Dedifferentiated amniotic fluid mesenchymal stem cell (primary cell): ENCODE data around the gene NUDCD3.

Source experiments
- DNase-seq: peaks from one replicate; pipeline ENCODE4 v3.0.0-alpha.2; 2016; ENCODE audit errors: extremely low spot score

NUDCD3 gene

DNA sequence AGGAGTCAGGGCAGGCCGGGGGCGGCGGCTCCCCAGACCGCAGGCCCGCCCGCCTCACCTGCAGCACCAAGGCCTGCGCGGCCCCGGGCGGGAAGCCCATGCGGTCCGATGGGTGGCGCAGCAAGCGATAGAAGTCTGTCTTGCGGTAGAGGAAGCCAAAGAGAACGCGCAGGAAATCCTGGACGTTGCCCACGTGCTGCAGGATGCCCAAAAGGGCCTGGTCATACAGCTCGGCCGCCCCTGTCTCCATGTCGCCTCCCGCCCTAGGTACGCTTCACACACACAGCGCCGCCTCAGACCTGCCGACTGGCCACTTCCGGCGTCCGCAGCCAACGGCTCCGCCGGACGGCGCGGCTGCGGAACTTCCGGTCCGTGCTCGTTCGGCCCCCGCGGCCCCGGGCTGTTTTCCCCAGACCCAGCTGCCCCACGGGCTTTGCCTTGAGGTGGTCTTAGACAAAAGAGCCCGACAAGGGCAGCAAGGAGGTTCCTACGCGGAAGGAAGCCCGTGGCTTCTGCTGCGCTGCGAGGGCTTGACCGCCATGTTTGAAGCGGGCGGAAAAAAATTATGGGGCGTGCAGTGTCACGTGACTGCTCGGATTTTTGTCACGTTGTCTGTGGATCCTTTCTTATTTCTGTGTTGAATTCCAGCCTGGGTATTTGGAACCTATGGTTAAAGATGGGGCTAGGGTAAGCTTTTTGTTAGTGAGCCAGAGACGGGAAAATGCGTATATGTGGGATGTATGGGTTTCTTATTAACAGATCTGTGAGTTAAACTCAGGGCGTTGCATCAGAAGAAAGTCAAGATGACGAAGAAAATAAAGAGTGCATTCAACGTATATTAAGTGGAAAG lies at the start of gene NUDCD3:
NUDCD3 (minus strand) TSS at position 308 of the 850 bp plus-strand sequence; CDS start at position 250, 58 bp downstream.
- DNase-seq, result peak; percentile 76

- no peak for DNase-seq
Measured at GRCh38 chr7:44539669-44540506, 49.4 kb upstream of the NUDCD3 start.

GRCh38 chr7:44538798-44539668 lies 48.6 kb upstream of the NUDCD3 start:
- DNase-seq, result no peak

DNA sequence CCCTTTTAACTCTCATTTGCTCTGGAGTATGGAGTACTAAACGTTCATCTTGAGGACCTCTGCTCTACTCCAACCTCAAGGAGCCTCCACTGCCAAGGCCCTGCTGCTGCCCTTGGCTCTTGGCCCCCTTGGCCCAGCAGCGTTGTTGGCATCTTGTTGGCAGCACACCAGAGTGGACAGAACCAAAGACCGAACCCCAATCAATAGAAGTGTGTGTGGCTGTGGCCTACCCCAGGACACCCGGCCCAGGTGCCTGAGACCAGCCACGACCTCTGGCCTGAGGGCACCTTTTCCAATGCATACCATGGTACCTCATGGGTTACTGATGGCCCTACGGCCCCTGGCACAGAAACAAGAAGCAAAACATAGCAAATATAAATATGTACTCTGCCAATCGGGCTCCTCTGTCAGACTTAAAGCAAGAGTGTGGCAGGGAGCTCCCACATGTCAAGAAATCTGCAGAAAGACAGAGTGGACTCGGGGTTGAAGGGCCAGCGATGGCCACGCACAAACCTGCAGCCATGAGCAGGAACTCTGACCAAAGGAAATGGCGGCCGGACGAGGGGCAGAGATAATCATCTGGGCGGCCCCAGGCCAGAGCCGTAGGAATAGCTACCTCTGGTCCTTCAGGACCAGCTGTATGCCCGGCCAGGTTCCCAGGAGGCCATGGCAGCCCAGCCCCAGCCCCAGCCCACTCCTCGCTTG lies 47.8 kb upstream of the NUDCD3 start:
- DNase-seq, result no peak

DNA sequence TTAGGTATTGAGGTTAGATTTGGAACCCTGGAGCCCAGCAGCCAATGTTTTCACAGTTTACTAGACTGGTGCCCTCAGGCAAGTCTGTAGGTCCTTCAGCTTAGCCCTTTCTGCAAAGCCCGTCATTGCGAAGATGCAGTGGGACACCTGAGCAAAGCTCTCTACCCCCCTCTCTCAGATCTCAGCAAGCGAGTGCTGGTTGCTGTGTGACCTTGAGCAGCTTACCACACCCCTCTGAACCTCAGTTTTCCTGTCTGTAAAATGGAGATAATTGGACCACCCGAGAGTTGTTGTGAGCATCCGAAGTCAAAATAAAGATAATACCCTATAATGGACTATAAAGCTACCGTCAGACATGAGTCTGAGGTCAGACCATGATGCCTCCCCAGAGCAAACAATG lies 47.0 kb upstream of the NUDCD3 start:
- DNase-seq, result no peak

GRCh38 chr7:44536090-44536489 lies 45.6 kb upstream of the NUDCD3 start:
- no peak for DNase-seq

- DNase-seq, result no peak
Measured at GRCh38 chr7:44535348-44536064, 45.0 kb upstream of the NUDCD3 start.

- DNase-seq, result no peak
Measured at GRCh38 chr7:44534501-44534900, 44.0 kb upstream of the NUDCD3 start.

GRCh38 chr7:44534087-44534486 lies 43.6 kb upstream of the NUDCD3 start:
- DNase-seq, result no peak

DNA sequence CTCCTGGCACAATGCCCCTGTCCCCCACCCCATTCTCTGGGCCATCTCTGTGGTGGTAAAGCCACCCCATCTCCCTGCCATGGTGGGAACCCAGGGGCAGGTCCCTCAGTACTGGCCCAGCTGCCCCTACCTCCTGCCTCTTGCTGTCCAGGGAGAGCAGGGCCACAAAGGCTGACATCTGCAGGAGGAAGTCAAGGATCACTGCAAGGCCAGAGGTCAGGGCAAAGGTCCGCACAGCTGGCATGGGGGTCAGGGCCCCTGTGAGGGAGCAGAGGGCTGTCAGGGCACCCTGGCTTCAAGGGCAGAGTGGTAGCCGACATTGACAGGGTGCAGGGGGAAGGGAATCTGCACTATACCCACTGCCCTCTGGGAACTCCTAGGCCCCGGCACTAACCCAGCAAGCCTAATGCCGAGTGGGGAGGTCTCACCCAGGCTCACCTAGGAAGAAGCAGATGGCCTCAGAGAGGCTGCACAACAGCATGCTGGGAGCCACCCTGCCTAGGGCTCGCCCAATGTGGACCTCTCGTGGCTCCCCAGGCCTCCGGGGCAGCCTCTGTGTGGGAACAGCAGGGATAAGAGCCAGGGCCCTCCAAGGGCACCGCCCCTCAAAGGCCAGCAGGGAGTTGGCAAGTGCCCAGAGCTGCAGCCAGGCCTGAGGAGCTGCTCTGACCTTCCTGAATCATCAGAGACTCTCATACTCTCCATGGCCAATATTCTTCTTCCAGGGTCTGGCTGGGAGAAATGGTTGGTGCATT lies 43.0 kb upstream of the NUDCD3 start:
- DNase-seq, result no peak

DNA sequence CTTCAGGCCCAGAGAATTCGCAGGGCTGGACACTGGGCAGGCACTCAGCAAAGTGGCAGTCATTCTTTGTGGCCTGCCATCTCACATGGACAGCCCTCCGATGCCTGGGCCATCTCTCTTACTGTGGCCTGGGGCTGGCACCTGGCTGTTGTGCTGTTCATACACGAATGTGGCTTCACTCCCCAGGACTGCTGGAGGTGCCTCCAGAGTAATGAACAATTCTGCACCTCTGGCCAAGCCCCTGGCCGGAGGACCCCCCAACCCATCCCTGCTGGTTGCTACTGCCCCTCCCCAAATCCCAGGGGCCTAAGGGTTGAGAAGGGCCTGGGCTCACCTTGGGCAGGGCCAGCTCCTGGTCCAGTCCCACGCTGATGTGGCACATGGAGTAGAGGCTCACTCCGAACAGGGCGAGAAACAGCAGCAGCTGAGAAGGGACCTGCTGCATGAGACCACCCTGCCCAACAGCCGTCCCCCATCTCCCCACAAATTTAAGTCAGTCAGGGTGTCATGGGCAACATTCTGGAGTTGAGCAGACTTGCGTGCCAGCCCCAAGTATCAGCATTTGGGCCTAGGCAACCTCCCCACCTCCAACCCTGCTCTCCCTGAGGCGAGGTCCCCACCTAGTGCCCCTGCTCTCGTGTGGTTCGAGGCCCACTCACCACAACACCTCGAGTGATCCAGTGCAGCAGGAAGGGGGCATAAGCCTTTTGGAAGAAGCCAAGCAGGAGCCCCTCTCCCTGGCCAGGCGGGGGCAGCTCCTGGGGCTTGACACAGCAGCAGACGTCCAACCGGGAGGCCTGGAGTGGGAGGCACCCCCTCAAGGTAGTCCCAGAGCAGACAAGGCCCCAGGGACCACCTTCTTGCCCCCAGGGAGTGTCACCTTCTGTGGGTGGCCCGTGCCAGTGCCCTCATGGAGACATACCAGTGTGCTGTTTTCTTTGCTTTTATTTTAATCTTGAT lies 41.2 kb upstream of the NUDCD3 start:
- DNase-seq, result no peak

DNA sequence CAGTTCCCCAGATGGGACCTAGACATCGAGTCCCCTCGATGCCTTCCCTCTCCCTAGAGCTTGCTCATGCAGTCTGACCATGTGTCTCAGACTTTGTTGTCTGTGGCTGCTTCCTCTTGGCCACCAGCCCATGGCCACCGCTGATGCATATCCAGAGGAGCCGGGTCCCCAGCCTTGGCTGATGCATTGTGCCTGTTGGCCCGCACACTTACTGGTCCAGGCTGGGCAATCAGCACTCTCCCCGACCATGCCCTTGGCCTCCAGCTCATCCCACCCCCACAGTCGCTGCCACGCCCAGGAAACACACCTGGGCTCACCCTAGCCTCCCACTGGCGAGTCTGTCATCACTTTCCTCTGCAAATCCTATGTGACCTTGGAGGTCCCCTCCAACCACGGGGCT lies 40.5 kb upstream of the NUDCD3 start:
- no peak for DNase-seq

- no peak for DNase-seq
Measured at GRCh38 chr7:44524811-44525388, 34.4 kb upstream of the NUDCD3 start.

DNA sequence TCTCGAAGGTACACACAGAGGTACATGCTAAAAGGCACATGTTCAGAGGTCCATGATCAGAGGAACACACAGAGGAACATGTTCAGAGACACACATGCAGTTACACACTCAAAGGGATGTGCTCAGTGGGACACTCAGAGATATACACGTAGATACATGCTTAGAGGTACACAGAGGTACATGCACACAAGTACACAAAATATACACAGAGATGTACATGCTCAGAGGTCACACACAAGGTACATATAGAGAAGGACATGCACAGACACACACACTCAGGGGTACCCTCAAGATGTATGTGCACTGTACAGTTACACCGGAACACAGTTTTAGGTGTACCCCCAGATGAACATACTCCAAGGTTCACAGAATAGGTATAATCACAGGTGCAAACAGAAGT lies 31.9 kb upstream of the NUDCD3 start:
- no peak for DNase-seq

DNA sequence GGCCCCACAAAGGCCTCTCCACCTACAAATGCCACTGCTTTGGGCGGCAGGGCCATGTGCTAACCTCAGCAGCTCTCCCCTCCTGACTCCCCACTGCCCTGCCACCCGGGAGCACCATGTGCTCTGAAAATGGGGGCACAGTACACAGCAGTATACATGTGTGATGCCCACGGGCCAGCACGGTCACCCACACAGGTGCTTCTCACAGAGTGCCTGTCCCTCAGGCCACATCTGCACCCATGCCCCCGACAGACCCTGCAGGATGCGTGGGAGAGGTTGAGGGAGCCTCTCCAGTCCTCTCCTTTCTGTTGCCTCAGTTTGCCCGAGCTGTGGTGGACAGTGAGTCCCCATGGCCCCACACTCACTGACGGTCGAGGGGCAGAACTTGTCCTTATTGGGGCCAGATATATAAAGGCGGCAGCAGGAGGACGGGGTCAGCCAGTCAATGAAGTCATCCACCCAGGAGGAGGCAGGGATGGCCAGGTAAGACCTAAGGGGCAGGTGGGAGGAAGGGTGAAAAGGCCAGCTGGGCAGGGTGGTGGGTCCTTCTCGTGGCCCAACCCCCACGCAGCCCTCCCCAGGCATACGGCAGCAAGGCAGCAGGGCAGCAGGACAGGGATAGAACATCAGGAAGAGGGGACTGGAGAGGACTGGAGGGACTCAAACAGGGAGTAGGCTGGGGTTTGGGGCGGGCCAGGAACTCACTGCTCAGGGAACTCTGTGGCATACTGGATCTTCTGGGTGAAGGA lies 31.1 kb upstream of the NUDCD3 start:
- DNase-seq, result no peak

GRCh38 chr7:44520574-44520973 lies 30.1 kb upstream of the NUDCD3 start:
- DNase-seq, result no peak

DNA sequence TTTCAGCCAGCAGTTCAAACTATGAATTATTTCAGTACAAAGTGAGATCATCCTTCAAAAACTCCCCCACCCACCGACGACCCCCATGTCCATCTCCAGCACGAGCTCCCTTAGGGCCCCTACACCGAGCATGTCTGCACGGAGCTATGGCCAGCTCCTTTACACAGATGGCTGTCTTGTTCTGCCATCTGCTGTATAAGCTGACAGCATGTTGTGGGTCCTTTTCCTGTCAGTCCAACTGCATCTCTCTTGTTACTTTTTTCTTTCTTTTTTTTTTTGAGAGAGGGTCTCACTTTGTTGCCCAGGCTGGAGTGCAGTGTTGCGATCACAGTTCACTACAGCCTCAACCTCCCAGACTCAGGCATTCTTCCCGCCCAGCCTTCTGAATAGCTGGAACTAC lies 29.1 kb upstream of the NUDCD3 start:
- no peak for DNase-seq

DNA sequence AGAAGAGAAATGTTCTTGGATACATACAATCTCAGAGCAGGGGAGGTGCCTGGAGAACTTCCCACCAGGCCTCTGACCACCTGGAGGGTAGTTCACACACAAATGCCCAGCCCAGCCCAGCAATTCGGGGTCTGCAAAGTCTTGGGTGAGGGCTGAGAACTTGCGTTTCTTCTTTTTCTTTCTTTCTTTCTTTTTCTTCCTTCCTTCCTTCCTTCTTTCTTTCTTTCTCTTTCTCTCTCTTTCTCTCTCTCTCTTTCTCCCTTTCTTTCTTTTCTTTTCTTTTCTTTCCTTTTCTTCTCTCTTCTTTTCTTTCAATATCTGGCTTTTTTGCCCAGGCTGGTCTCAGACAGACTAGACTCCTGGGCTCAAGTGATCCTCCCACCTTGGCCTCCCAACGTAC lies 28.3 kb upstream of the NUDCD3 start:
- no peak for DNase-seq
